Measurements from ENCODE around the gene TSPAN3.

DNA sequence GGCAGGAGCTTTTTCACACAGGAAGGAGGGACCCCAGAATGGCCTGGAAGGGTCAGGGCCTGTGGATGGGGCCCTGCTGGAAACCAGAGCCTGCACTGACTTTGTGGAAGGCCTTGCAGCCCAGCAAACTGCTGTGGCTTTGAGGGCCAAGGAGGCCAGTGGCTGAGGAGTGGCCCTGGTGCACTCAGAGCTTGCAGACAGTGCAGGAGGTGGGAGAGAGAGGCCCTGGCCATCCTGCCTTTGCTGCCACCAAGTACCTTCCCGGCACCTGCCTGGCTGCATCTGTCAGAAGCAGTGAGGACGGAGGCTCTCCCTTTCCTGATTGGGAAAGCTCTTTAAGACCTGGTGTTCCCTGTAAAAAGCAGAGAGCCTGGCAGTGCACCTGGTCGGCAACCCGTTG, 69.6 kb downstream of the TSPAN3 start:
- TF ChIP-seq, protein P1, sequence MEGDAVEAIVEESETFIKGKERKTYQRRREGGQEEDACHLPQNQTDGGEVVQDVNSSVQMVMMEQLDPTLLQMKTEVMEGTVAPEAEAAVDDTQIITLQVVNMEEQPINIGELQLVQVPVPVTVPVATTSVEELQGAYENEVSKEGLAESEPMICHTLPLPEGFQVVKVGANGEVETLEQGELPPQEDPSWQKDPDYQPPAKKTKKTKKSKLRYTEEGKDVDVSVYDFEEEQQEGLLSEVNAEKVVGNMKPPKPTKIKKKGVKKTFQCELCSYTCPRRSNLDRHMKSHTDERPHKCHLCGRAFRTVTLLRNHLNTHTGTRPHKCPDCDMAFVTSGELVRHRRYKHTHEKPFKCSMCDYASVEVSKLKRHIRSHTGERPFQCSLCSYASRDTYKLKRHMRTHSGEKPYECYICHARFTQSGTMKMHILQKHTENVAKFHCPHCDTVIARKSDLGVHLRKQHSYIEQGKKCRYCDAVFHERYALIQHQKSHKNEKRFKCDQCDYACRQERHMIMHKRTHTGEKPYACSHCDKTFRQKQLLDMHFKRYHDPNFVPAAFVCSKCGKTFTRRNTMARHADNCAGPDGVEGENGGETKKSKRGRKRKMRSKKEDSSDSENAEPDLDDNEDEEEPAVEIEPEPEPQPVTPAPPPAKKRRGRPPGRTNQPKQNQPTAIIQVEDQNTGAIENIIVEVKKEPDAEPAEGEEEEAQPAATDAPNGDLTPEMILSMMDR (IDR thresholded peaks at IDR 0.05) = no peak
- no peak for TF ChIP-seq POLR2AphosphoS5 (IDR thresholded peaks at IDR 0.05)

Measured in breast epithelium (tissue), 3 donors.